Measurements from ENCODE around the gene ANAPC2. TPM values are rescaled to one million over a fixed set of nuclear protein-coding genes. Genes with fewer than 3 reads are reported as not detected.

ANAPC2 gene
- total RNA-seq, 1 donor from 2014 or later, result 57.4 TPM

GRCh38 chr9:137134191-137134590 is 54.2 kb downstream of the ANAPC2 start:
- no peak overlapping the region for H3K4me3 Mint-ChIP-seq
- H3K27me3 Mint-ChIP-seq, result peaks cover 23% of the 10 kb centered on the region
- peaks cover 1% of the 10 kb centered on the region for H3K36me3 Mint-ChIP-seq (ENCODE audit: low read depth)
- intact Hi-C loops (cut with micrococcal nuclease), result no loop called here
- no peak overlapping the region for H3K27ac Mint-ChIP-seq
- H3K4me1 Mint-ChIP-seq, result no peaks in the 10 kb centered on the region
- no peaks in the 10 kb centered on the region for H3K9me3 Mint-ChIP-seq
- no peak for DNase-seq

DNA sequence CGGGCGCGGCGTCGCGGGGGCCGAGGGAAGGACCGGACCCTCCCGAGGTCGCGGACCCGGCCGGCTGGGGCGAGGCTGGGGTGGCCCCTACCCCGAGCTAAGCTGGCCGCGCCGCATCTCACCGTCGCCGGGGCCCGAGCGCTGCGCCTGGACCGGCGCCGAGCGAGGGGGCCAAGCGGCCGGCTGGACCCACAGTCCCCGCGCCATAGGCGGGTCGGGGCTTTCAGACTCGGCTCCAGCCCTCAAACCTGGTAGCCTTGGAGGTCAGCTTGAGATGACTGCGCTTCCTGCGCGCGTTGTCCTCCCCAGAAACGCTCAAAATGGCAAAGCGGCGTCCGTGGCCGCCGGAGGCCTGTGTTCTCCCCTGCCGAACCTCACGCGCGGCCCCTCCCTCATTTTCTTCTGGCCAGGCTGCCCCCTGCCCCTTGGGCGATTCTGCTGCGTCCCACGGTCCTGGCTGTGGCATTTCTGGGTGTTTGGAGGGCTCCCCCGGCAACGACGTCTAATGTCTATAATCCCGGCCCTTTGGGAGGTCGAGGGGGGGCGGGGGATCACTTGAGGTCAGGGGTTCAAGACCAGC is 58.1 kb downstream of the ANAPC2 start:
- Mint-ChIP-seq H3K4me1 (peaks cover 22% of the 10 kb centered on the region), H3K27ac (peak overlapping the region; percentile 79), H3K36me3 (ENCODE audit: low read depth) (peaks cover 7% of the 10 kb centered on the region), H3K4me3 (peak overlapping the region; percentile 76), H3K9me3 (no peaks in the 10 kb centered on the region), H3K27me3 (peaks cover 7% of the 10 kb centered on the region)
- no peak for DNase-seq
- intact Hi-C loops (cut with micrococcal nuclease), result no loop called here

DNA sequence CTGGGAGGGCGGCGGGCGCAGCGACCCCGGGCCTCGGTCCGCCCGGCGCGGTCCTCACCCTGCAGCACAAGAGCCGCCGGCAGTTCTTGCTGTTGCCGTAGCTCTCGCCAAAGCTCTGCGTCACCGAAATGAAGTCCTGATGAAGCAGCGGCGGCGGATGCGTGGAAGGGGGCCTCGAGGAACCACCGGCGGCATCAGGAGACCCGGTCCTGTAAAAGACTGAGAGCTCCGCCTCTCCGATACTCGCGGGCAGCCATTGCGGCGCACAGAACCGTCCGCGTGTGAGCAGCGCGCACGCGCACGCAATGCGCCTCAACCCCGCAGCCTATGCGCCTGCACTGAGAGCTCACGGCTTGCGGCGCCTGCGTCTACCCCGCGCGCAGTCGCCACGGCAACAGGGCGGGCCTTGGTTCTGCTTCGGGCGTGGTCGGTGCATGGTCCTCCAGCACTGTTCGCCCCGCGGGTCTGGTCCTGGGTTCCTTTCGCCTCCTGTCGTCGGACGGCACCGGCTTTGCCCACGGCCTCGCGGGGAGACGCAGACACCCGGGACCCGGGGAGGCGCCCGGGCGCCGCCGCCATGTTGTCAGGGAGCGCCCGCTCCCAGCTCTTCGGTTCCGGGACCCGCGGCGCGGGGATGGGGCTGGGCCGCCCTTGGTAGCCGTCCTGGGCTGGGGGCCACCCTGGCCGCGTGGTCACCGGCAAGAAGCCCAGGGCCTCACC is 58.7 kb downstream of the ANAPC2 start:
- intact Hi-C loops (cut with micrococcal nuclease), result loop anchor here (1.0 to 5.0 kb wide), 9 partner anchors 15 to 111 kb away; partner anchors contain the start of genes DPP7, LRRC26, NDOR1 and NPDC1
- Mint-ChIP-seq H3K27me3 (peaks cover 5% of the 10 kb centered on the region), H3K4me1 (peaks cover 22% of the 10 kb centered on the region), H3K4me3 (peak overlapping the region; percentile 86), H3K36me3 (ENCODE audit: low read depth) (peaks cover 7% of the 10 kb centered on the region), H3K9me3 (no peaks in the 10 kb centered on the region), H3K27ac (peak overlapping the region; percentile 79)
- DNase-seq, result peak; percentile 97

DNA sequence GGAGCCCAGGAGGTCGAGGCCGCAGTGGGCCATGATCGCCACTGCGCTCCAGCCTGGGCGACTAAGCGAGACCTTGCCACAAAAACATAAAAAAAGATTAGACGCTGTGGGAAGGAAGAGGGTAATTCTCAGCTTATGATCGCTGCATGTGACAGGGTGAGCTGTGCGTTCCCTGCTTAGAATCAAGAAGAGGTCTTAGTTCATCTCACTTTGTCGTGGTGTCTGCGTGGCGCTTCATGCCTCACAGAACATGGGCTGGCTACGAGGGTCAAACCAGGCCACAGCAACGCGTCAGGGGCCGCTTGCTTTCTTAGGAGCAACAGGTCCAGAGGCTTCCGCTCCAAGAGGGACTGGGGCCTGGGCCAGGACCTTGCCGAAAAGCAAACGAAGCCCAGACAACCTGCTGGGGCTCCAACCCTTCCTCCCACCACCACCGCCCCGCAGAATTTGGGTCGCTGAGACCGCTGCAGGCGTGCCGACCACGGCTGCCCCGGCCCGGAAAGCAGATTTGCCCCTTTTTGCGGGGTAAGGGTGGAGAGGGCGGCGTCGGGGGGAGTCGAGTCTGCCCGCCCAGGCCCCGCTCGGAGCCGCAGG is 59.4 kb downstream of the ANAPC2 start:
- intact Hi-C loops (cut with micrococcal nuclease), result loop anchor here (1.0 to 5.0 kb wide), 9 partner anchors 14 to 112 kb away; partner anchors contain the start of genes DPP7, LRRC26, NDOR1 and NPDC1

DNA sequence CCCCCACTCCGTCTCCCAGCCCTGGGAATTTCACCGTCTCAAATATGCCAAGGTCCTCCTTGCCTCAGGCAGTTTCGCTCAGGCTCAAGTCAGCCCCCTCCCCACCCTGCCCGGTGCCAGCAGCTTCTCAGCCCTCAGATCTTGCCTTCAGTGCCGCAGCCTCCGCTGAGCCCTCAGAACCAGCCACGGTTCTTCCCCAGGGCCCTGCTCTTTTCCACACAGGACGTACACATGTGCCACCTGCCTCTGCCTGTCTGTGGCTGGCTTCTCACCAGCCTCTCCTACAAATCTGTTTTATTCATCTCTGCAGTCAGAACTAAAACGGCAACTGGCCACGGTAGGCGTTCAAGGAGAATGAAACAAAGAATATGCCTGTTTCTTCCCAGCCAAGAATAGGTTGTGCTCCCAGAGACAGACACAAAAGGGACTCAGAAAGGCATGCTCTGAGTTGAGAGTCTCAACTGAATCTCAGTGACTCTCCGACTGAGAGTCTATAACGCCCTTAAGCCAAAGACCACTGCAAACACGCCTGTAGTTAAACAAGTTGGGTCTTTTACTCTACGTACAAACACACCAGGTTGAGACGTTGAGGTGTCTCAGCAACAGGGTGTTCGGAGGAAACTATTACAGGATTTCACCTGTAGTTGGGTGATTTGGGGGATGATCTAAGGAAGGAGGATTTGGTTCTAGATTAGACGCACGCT is 60.0 kb downstream of the ANAPC2 start:
- H3K27me3 Mint-ChIP-seq, result peaks cover 2% of the 10 kb centered on the region

More for the DNA sequence above, 59.4 kb downstream of the ANAPC2 start:
- peaks cover 22% of the 10 kb centered on the region for H3K4me1 Mint-ChIP-seq
- no peaks in the 10 kb centered on the region for H3K9me3 Mint-ChIP-seq
- peak; percentile 73 for DNase-seq
- peaks cover 5% of the 10 kb centered on the region for H3K27me3 Mint-ChIP-seq
- H3K4me3 Mint-ChIP-seq, result peak overlapping the region; percentile 86
- peaks cover 7% of the 10 kb centered on the region for H3K36me3 Mint-ChIP-seq (ENCODE audit: low read depth)
- H3K27ac Mint-ChIP-seq, result peak overlapping the region; percentile 91

DNA sequence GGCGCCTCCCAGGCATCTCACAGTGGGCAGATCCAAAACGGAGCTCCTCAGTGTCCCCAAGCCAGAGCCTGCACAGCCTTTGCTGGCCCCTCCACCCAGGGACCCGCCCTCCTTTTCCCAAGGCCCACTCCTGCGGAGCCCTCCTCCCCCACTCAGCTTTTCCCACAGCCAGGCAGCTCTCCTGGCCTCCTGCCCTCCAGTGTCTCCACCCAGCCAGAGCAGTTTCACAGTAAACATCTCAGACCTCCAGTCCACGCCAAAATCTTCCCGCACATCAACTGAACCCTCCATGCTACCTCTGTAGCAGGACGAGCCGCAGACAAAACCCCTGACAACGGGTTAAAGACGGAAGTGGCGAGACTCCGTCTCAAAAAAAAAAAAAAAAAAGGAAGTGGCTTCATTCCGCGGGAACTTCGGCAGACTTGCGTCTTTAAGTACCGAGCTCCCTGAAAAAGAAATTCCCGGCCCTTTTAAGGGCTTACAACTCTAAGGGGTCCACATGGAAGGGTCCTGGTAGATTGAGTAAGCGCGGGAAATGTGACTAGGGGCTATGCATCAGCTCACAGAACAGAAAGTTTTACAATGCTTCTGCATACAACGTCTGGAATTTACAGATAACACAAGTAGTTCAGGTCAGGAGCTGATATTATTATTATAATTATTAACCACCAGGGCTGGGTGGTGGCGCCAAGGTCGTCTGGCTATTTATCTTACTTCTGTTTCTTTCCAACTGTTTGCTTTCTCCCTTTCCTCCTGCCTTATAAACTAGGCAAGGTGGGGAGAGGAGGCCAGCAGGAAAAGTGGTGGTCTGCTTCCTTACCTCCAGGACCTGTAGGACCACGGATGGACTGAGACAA is 60.8 kb downstream of the ANAPC2 start:
- H3K36me3 Mint-ChIP-seq (ENCODE audit: low read depth), result peaks cover 7% of the 10 kb centered on the region
- peak overlapping the region; percentile 86 for H3K4me3 Mint-ChIP-seq
- no peaks in the 10 kb centered on the region for H3K9me3 Mint-ChIP-seq
- peaks cover 26% of the 10 kb centered on the region for H3K4me1 Mint-ChIP-seq
- H3K27ac Mint-ChIP-seq, result peak overlapping the region; percentile 91
- DNase-seq, result peak; percentile 85
- H3K27me3 Mint-ChIP-seq, result no peaks in the 10 kb centered on the region
- intact Hi-C loops (cut with micrococcal nuclease), result loop anchor here (2.0 to 5.0 kb wide), 6 partner anchors 13 to 113 kb away; partner anchors contain the start of genes DPP7, LRRC26, NPDC1 and RNF208

More for the DNA sequence above, 60.0 kb downstream of the ANAPC2 start:
- Mint-ChIP-seq H3K36me3 (ENCODE audit: low read depth) (peaks cover 7% of the 10 kb centered on the region), H3K4me1 (peaks cover 24% of the 10 kb centered on the region), H3K27ac (peak overlapping the region; percentile 91), H3K4me3 (peak overlapping the region; percentile 86), H3K9me3 (no peaks in the 10 kb centered on the region)
- intact Hi-C loops (cut with micrococcal nuclease), result loop anchor here (2.0 to 5.0 kb wide), 6 partner anchors 14 to 112 kb away; partner anchors contain the start of genes DPP7, LRRC26, NPDC1 and RNF208
- DNase-seq, result peak; percentile 77

DNA sequence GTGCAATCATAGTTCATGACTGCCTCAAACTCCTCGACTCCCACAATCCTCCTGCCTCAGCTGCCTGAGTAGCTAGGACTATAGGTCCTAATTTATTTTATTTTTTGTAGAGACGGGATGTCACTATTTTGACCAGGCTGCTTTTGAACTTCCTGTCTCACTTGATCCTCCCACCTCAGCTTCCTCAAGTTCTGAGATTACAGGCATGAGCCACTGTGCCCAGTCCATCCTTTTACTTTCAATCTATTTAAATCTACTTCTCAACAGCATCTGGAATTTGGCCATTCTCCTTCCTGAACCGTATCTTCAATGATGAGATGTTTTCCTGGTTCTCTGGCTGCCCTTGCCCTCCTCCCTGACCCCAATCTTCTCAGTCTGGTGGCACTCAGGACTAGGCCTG is 61.6 kb downstream of the ANAPC2 start:
- DNase-seq, result no peak
- Mint-ChIP-seq H3K36me3 (ENCODE audit: low read depth) (peaks cover 7% of the 10 kb centered on the region), H3K4me1 (peaks cover 33% of the 10 kb centered on the region), H3K27me3 (no peaks in the 10 kb centered on the region), H3K4me3 (peak overlapping the region; percentile 86), H3K27ac (peak overlapping the region; percentile 88), H3K9me3 (no peaks in the 10 kb centered on the region)
- intact Hi-C loops (cut with micrococcal nuclease), result loop anchor here (5.0 kb wide), 2 partner anchors 46 to 79 kb away; partner anchors contain the start of genes LRRC26, NPDC1 and TMEM210

Other genes starting within 250 kb of the ANAPC2 start
- gene FBXW5, start 243.8 kb downstream of the ANAPC2 start, total RNA-seq, result 92.7 and 93.6 TPM in 2 replicates
- 0.69 and 1.7 TPM in 2 replicates for gene C8G, start 243.3 kb downstream of the ANAPC2 start, total RNA-seq
- 1.3 and 2.3 TPM in 2 replicates for gene LCN12, start 236.3 kb downstream of the ANAPC2 start, total RNA-seq
- gene PTGDS, start 211.1 kb downstream of the ANAPC2 start, total RNA-seq, result not detected in 2 replicates
- gene LCNL1, start 205.6 kb downstream of the ANAPC2 start, total RNA-seq, result not detected in 2 replicates
- 87.8 and 90.2 TPM in 2 replicates for gene PAXX, start 196.1 kb downstream of the ANAPC2 start, total RNA-seq
- gene CLIC3, start 192.0 kb downstream of the ANAPC2 start, total RNA-seq, result not detected in 2 replicates
- gene ABCA2, start 160.3 kb downstream of the ANAPC2 start, total RNA-seq, result 25.0 and 25.9 TPM in 2 replicates
- 0.09 TPM in 1 of 2 replicates, not detected in the other for gene FUT7, start 156.5 kb downstream of the ANAPC2 start, total RNA-seq
- gene NPDC1, start 142.4 kb downstream of the ANAPC2 start, total RNA-seq, result 58.1 and 59.4 TPM in 2 replicates
- 0.21 TPM in 1 of 2 replicates, not detected in the other for gene ENTPD2, start 134.5 kb downstream of the ANAPC2 start, total RNA-seq
- gene SAPCD2, start 118.0 kb downstream of the ANAPC2 start, total RNA-seq, result 22.8 and 23.8 TPM in 2 replicates
- 17.1 and 19.1 TPM in 2 replicates for gene UAP1L1, start 111.0 kb downstream of the ANAPC2 start, total RNA-seq
- 49.7 and 50.1 TPM in 2 replicates for gene MAN1B1, start 101.6 kb downstream of the ANAPC2 start, total RNA-seq
- 365 and 375 TPM in 2 replicates for gene DPP7, start 73.8 kb downstream of the ANAPC2 start, total RNA-seq
- 0.07 TPM in 1 of 2 replicates, not detected in the other for gene GRIN1, start 49.4 kb downstream of the ANAPC2 start, total RNA-seq
- gene LRRC26, start 18.5 kb downstream of the ANAPC2 start, total RNA-seq, result not detected in 2 replicates
- not detected in 2 replicates for gene TMEM210, start 16.5 kb downstream of the ANAPC2 start, total RNA-seq
- gene SSNA1, start 116 bp upstream of the ANAPC2 start, total RNA-seq, result 95.1 and 95.8 TPM in 2 replicates
- gene TPRN, start 12.2 kb upstream of the ANAPC2 start, total RNA-seq, result 15.1 and 16.3 TPM in 2 replicates
- 38.8 and 39.3 TPM in 2 replicates for gene TMEM203, start 17.1 kb upstream of the ANAPC2 start, total RNA-seq
- 45.1 and 45.6 TPM in 2 replicates for gene NDOR1, start 17.1 kb upstream of the ANAPC2 start, total RNA-seq
- 12.8 and 15.2 TPM in 2 replicates for gene RNF208, start 33.7 kb upstream of the ANAPC2 start, total RNA-seq
- gene CYSRT1, start 36.6 kb upstream of the ANAPC2 start, total RNA-seq, result 0.54 and 0.68 TPM in 2 replicates
- gene RNF224, start 38.9 kb upstream of the ANAPC2 start, total RNA-seq, result not detected in 2 replicates
- gene SLC34A3, start 42.3 kb upstream of the ANAPC2 start, total RNA-seq, result not detected in 2 replicates
- gene TUBB4B, start 52.7 kb upstream of the ANAPC2 start, total RNA-seq, result 292 and 299 TPM in 2 replicates
- gene STPG3, start 62.7 kb upstream of the ANAPC2 start, total RNA-seq, result 0.54 and 0.99 TPM in 2 replicates
- 72.4 and 75.3 TPM in 2 replicates for gene NELFB, start 66.8 kb upstream of the ANAPC2 start, total RNA-seq
- 10.3 and 11.4 TPM in 2 replicates for gene TOR4A, start 89.2 kb upstream of the ANAPC2 start, total RNA-seq
- 12.9 and 13.4 TPM in 2 replicates for gene NRARP, start 113.7 kb upstream of the ANAPC2 start, total RNA-seq
- 4.4 and 5.2 TPM in 2 replicates for gene EXD3, start 234.6 kb upstream of the ANAPC2 start, total RNA-seq
- 0.30 and 0.36 TPM in 2 replicates for gene NOXA1, start 234.8 kb upstream of the ANAPC2 start, total RNA-seq

Measured in activated CD4-positive, alpha-beta T cell treated with anti-CD3 and anti-CD28 coated beads, Interleukin-2, amount 10 ng/mL, durations not matched to agents 24 days and 14 days (primary cell).